GM13977 (cell line): ENCODE results near the gene MAGI2.

Source experiments
- DNase-seq: peaks from one replicate; pipeline ENCODE4 v3.0.0; 2012; ENCODE audit warnings: low spot score
- CTCF ChIP-seq: IDR thresholded peaks from 2 replicates; pipeline ENCODE4 v1.5.1; 2012; ENCODE audit warnings: mild to moderate bottlenecking, control low read depth; ENCODE audit not compliant: insufficient read depth; ENCODE audit errors: extremely low read depth, missing control alignments
- in situ Hi-C: fragments of 300-500 bp; cut with MboI; formaldehyde crosslinking; loops from one replicate; pipeline ENCODE4 v1.12.0; 2022; ENCODE audit warnings: low sequenced_read_pairs, low pct_unique_long_range_greater_than_20kb, mixed read lengths, inconsistent platforms; ENCODE audit not compliant: unreplicated experiment

The MAGI2 gene

GRCh38 chr7:79412915-79413314 lies 40.6 kb downstream of the MAGI2 start:
- no peak for DNase-seq
- no peak for TF ChIP-seq CTCF
- in situ Hi-C loops = no loop called here

DNA sequence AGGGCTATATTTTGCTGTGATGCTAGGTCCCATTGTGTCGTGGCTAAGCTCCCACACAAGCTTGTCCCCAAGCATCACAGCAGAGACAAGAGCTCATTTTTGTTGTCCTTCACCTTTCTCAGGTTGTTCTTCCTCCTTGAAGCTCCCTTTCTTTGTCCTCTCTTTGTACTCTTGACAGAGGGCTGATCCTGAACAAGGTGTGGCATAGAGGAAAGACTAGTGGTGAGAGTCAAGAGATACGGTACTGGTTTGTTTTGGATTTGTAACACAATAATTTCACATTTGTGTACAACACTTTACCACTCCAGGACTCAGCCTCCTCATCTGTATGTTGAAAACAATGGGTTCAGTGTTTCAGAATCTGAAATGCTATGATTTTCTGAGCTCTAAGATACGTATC lies 41.0 kb downstream of the MAGI2 start:
- in situ Hi-C loops = no loop called here
- DNase-seq = no peak
- TF ChIP-seq CTCF = no peak

DNA sequence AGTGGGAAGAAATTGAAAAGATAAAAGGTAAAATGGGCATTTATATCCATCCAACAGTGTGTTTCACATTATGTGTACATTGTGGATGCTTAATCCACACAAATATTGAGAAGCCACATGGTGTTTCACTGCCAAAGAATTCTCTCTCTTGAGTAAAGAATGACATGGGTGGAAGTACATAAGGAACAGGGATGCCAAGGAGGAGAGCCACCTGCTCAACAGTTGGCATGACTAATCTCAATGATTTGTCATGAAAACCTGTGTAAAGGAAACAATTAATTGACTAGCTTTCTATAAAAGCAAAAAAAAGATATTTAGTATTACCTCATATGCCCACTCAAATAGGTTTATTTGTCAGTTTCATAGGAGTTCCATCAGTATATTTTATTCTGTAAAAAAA lies 43.1 kb downstream of the MAGI2 start:
- no peak for TF ChIP-seq CTCF
- in situ Hi-C loops = no loop called here
- no peak for DNase-seq

- in situ Hi-C loops = no loop called here
- no peak for DNase-seq
- no peak for TF ChIP-seq CTCF
These were observed 46.1 kb downstream of the MAGI2 start for GRCh38 chr7:79407351-79407750.

- TF ChIP-seq CTCF = no peak
- no peak for DNase-seq
- in situ Hi-C loops = no loop called here
These were observed 47.1 kb downstream of the MAGI2 start for GRCh38 chr7:79406371-79406770.

- no peak for TF ChIP-seq CTCF
- DNase-seq = no peak
- in situ Hi-C loops = no loop called here
These were observed 48.1 kb downstream of the MAGI2 start for GRCh38 chr7:79405368-79405767.

DNA sequence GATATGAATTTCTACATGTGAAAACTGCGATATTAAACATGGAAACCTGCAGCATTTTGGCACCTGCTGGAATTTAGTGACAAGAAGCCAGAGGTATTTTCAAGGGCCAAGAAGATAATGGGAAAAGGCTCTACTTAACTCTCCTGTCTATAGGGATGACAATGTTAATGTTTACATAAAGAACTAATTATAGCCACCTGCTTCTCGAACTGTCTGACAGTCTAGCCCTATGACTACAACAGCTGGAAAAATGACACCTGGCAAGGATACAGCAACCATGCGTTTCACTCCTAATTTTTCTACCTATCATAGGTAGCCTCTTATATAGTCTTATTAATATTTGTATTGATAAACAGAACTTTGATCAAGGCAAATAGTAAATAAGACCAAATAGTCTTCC lies 49.6 kb downstream of the MAGI2 start:
- no peak for TF ChIP-seq CTCF
- DNase-seq = no peak
- in situ Hi-C loops = no loop called here
